ENCODE results near the gene IRX5.

Gene IRX5

GRCh38 chr16:54931120-54932014 is 702 bp downstream of the IRX5 start:
- DNase-seq (ENCODE audit: low read depth in 2 of 2), result no peak

- no peak for DNase-seq (ENCODE audit: low read depth in 2 of 2)
These were observed 1.5 kb downstream of the IRX5 start for GRCh38 chr16:54932021-54932660.

- DNase-seq (ENCODE audit: low read depth in 2 of 2), result no peak
These were observed 2.1 kb downstream of the IRX5 start for GRCh38 chr16:54932737-54933254.

- DNase-seq (ENCODE audit: low read depth in 2 of 2), result no peak
These were observed 2.8 kb downstream of the IRX5 start for GRCh38 chr16:54933281-54934011.

- no peak for DNase-seq (ENCODE audit: low read depth in 2 of 2)
These were observed 4.0 kb downstream of the IRX5 start for GRCh38 chr16:54934481-54935265.

- DNase-seq (ENCODE audit: low read depth in 2 of 2), result no peak
These were observed 4.8 kb downstream of the IRX5 start for GRCh38 chr16:54935266-54935968.

- no peak for DNase-seq (ENCODE audit: low read depth in 2 of 2)
These were observed 5.7 kb downstream of the IRX5 start for GRCh38 chr16:54936201-54936978.

- DNase-seq (ENCODE audit: low read depth in 2 of 2), result no peak
These were observed 6.5 kb downstream of the IRX5 start for GRCh38 chr16:54936979-54937670.

GRCh38 chr16:54937671-54938211 is 7.1 kb downstream of the IRX5 start:
- DNase-seq (ENCODE audit: low read depth in 2 of 2), result no peak

GRCh38 chr16:54938212-54939028 is 7.8 kb downstream of the IRX5 start:
- no peak for DNase-seq (ENCODE audit: low read depth in 2 of 2)

GRCh38 chr16:54939029-54939346 is 8.3 kb downstream of the IRX5 start:
- DNase-seq (ENCODE audit: low read depth in 2 of 2), result no peak

GRCh38 chr16:54939510-54940278 is 9.0 kb downstream of the IRX5 start:
- no peak for DNase-seq (ENCODE audit: low read depth in 2 of 2)

- DNase-seq (ENCODE audit: low read depth in 2 of 2), result no peak
These were observed 9.6 kb downstream of the IRX5 start for GRCh38 chr16:54940279-54940604.

GRCh38 chr16:54942353-54942943 is 11.8 kb downstream of the IRX5 start:
- no peak for DNase-seq (ENCODE audit: low read depth in 2 of 2)

GRCh38 chr16:54944002-54944401 is 13.3 kb downstream of the IRX5 start:
- DNase-seq (ENCODE audit: low read depth in 2 of 2), result no peak

GRCh38 chr16:54945063-54945462 is 14.4 kb downstream of the IRX5 start:
- DNase-seq (ENCODE audit: low read depth in 2 of 2), result no peak

GRCh38 chr16:54946909-54947308 is 16.2 kb downstream of the IRX5 start:
- DNase-seq (ENCODE audit: low read depth in 2 of 2), result no peak

All from stimulated activated CD8-positive, alpha-beta memory T cell treated with anti-CD3 and anti-CD28 coated beads, Interleukin-2, amount 100 ng/mL, for 1 hour (primary cell).